HepG2 (cell line): ENCODE results near the gene PCGF2. TPM values are rescaled to one million over a fixed set of nuclear protein-coding genes. Genes with fewer than 3 reads are reported as not detected.

Experiments
- ATF7-NPFF ChIP-seq: sonication (generic); formaldehyde crosslinking; IDR thresholded peaks from 2 replicates; pipeline ENCODE4 v1.8.1; 2023; ENCODE audit warnings: mild to moderate bottlenecking, low read depth, missing genetic modification reagents, moderate library complexity
- CEBPZ ChIP-seq: IDR thresholded peaks from 2 replicates; pipeline ENCODE4 v1.6.1; 2012; ENCODE audit warnings: low read length, improper control_type of control experiment
- ERF ChIP-seq: IDR thresholded peaks from 2 replicates; pipeline ENCODE4 v1.6.1; 2018; ENCODE audit warnings: missing biosample characterization, missing genetic modification reagents
- FOSL2 ChIP-seq: sonication (generic); formaldehyde crosslinking; IDR thresholded peaks from 2 replicates; pipeline ENCODE4 v1.4.0; 2020; ENCODE audit warnings: missing genetic modification reagents
- HNF1B ChIP-seq: sonication (generic); formaldehyde crosslinking; IDR thresholded peaks from 2 replicates; pipeline ENCODE4 v1.5.1; 2020; ENCODE audit warnings: mild to moderate bottlenecking, moderate library complexity, missing genetic modification reagents
- IRX3 ChIP-seq: sonication (generic); formaldehyde crosslinking; IDR thresholded peaks from 2 replicates; pipeline ENCODE4 v1.8.1; 2023; ENCODE audit warnings: mild to moderate bottlenecking, low read depth, missing genetic modification reagents, borderline replicate concordance
- JARID2 ChIP-seq: sonication (generic); formaldehyde crosslinking; IDR thresholded peaks from 2 replicates; pipeline ENCODE4 v1.8.1; 2023; ENCODE audit warnings: missing genetic modification reagents, inconsistent platforms; ENCODE audit not compliant: insufficient replicate concordance
- KLF12 ChIP-seq: sonication (generic); formaldehyde crosslinking; IDR thresholded peaks from 2 replicates; pipeline ENCODE4 v1.4.0; 2020; ENCODE audit warnings: missing genetic modification reagents, borderline replicate concordance
- MAFG ChIP-seq: sonication (generic); formaldehyde crosslinking; IDR thresholded peaks from 2 replicates; pipeline ENCODE4 v1.5.1; 2020; ENCODE audit warnings: mild to moderate bottlenecking, missing genetic modification reagents
- MAX ChIP-seq: IDR thresholded peaks from 2 replicates; pipeline ENCODE4 v1.6.1; 2012; ENCODE audit warnings: inconsistent platforms
- NR2C2 ChIP-seq: sonication (generic); formaldehyde crosslinking; IDR thresholded peaks from 2 replicates; pipeline ENCODE4 v1.4.0; 2020; ENCODE audit warnings: missing genetic modification reagents, mild to moderate bottlenecking, moderate library complexity, borderline replicate concordance
- NR2F6 ChIP-seq, 2 experiments: IDR thresholded peaks; 2 replicates each; pipeline ENCODE4 v1.6.1; 2016; ENCODE audit warnings: antibody characterized with exemption in 1 of 2, mild to moderate bottlenecking in 1 of 2
- SMAD9 ChIP-seq: sonication (generic); formaldehyde crosslinking; IDR thresholded peaks from 2 replicates; pipeline ENCODE4 v1.5.1; 2020; ENCODE audit warnings: mild to moderate bottlenecking, missing genetic modification reagents
- THAP11 ChIP-seq: IDR thresholded peaks from 2 replicates; pipeline ENCODE4 v1.6.1; 2016; ENCODE audit warnings: missing biosample characterization, missing genetic modification reagents
- ZNF207 ChIP-seq: fragments of 450-650 bp; IDR thresholded peaks from 2 replicates; pipeline ENCODE4 v1.6.1; 2016; ENCODE audit warnings: antibody characterized with exemption, borderline replicate concordance
- ZNF24 ChIP-seq: fragments of 450-650 bp; IDR thresholded peaks from 2 replicates; pipeline ENCODE4 v1.6.1; 2017; ENCODE audit warnings: antibody characterized with exemption, mild to moderate bottlenecking
- ZNF614 ChIP-seq: IDR thresholded peaks from 2 replicates; pipeline ENCODE4 v1.6.1; 2018; ENCODE audit warnings: missing biosample characterization, missing genetic modification reagents, inconsistent platforms, borderline replicate concordance
- ZNF749 ChIP-seq: sonication (generic); formaldehyde crosslinking; IDR thresholded peaks from 2 replicates; pipeline ENCODE4 v1.8.0; 2022; ENCODE audit warnings: mild to moderate bottlenecking, missing genetic modification reagents, moderate library complexity, borderline replicate concordance
- ZNF816 ChIP-seq: sonication (generic); formaldehyde crosslinking; IDR thresholded peaks from 2 replicates; pipeline ENCODE4 v1.8.0; 2022; ENCODE audit warnings: missing genetic modification reagents, mild to moderate bottlenecking, borderline replicate concordance
- polyA plus RNA-seq, 8 experiments: library from polyadenylated mRNA; depleted of rRNA in 3 of 8; stranded (reverse) in 7 of 8; unstranded in 1 of 8; fragments of >200 nt; fragmentation: Illumina TruSeq in 4 of 8; extraction: Trizol in 4 of 8; gene quantifications; 2 replicates each; pipeline versions ENCODE4 v1.2.1 to v1.2.3, GENCODE V29; 2011 to 2016; ENCODE audit warnings: low read depth in 4 of 8, missing spikeins in 1 of 8, mixed read lengths in 1 of 8; ENCODE audit not compliant: insufficient read depth in 1 of 8
- total RNA-seq, 5 experiments: library from RNA; depleted of rRNA; stranded (reverse); fragments of >200 nt; fragmentation: Illumina TruSeq; extraction: Trizol; gene quantifications; 2 replicates each; pipeline ENCODE4 v1.2.3, GENCODE V29; 2016; ENCODE audit warnings: low read depth in 1 of 5
- TF ChIP-seq, protein P1 (sequence below), 2 experiments: sonication (generic) in 1 of 2; formaldehyde crosslinking in 1 of 2; IDR thresholded peaks; 2 replicates each; pipeline versions ENCODE4 v1.4.0 to v1.6.1; 2016 to 2020; ENCODE audit warnings: borderline replicate concordance in 1 of 2, low read depth in 1 of 2, mild to moderate bottlenecking in 1 of 2, missing genetic modification reagents in 1 of 2

The PCGF2 gene
- total and polyA plus RNA-seq, 2 of the 13 experiments (the other 11 are each of a cell fraction or from before 2014, with no cell fraction given), result 11.6 to 29.4 TPM

DNA sequence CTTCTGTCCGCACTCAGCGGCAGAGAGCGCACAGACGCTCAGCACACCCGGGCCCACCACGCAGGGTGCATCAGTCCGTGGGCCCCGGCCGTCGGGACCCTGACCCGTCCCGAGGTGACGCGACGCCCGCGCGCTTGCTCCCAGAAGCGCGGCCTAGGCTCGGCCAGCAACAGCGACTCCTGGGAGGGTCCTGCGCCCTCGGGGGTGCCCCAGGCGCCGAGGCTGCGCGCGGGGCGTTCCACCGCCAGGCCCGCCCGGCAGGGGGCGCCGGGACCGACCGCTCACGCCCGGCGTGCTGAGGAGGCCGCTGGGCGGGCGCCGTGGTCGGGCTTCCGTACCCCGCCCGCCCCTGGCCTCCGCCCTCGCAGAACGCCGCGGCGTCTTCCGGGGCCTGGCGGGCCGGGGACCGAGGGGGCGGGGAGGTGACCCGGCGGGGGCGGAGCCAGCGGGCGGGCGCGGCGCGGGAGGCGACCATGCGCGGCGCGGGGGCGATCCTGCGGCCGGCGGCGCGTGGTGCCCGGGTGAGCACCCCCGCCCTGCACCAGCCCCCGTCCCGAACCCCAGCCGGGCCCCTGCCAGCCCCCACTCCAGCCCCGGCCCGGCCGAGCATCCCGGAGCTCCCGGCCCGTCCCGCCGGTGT lies 18.1 kb downstream of the PCGF2 start, which contains the start of gene CISD3 (continued):
- peak; percentile 23; the same call in 1 of the 2 replicates for TF ChIP-seq ZNF816 (CRISPR knock-in tag)
- peak; percentile 75 for TF ChIP-seq ATF7-NPFF (CRISPR knock-in tag)
- no peak for TF ChIP-seq HNF1B (CRISPR knock-in tag)
- TF ChIP-seq ZNF207, result no peak
- TF ChIP-seq KLF12 (CRISPR knock-in tag), result peak; percentile 77
- no peak for TF ChIP-seq SMAD9 (CRISPR knock-in tag)
- TF ChIP-seq ZNF24, result peak; percentile 61; the same call in 1 of the 2 replicates
- no peak for TF ChIP-seq FOSL2 (CRISPR knock-in tag)
- TF ChIP-seq CEBPZ, result no peak
- TF ChIP-seq ZNF614 (CRISPR knock-in tag), result no peak; the same call in 1 of the 2 replicates
- peak; percentile 85 for TF ChIP-seq JARID2 (CRISPR knock-in tag)
- TF ChIP-seq IRX3 (CRISPR knock-in tag), result no peak
- no peak for TF ChIP-seq NR2F6 (IDR thresholded peaks at IDR 0.05)
- no peak for TF ChIP-seq NR2F6 (CRISPR knock-in tag; IDR thresholded peaks at IDR 0.05)
- TF ChIP-seq, protein P1, sequence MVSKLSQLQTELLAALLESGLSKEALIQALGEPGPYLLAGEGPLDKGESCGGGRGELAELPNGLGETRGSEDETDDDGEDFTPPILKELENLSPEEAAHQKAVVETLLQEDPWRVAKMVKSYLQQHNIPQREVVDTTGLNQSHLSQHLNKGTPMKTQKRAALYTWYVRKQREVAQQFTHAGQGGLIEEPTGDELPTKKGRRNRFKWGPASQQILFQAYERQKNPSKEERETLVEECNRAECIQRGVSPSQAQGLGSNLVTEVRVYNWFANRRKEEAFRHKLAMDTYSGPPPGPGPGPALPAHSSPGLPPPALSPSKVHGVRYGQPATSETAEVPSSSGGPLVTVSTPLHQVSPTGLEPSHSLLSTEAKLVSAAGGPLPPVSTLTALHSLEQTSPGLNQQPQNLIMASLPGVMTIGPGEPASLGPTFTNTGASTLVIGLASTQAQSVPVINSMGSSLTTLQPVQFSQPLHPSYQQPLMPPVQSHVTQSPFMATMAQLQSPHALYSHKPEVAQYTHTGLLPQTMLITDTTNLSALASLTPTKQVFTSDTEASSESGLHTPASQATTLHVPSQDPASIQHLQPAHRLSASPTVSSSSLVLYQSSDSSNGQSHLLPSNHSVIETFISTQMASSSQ (IDR thresholded peaks at IDR 0.05; ENCODE audit: low read depth), result no peak
- TF ChIP-seq, protein P1 (CRISPR knock-in tag; IDR thresholded peaks at IDR 0.05; ENCODE audit: borderline replicate concordance), result no peak
- peak; percentile 69; the same call in 1 of the 2 replicates for TF ChIP-seq MAX
- TF ChIP-seq ERF (CRISPR knock-in tag), result peak; percentile 58
- TF ChIP-seq NR2C2 (CRISPR knock-in tag), result no peak
- no peak for TF ChIP-seq MAFG (CRISPR knock-in tag)
- peak; percentile 60; the same call in 1 of the 2 replicates for TF ChIP-seq THAP11 (CRISPR knock-in tag)
- TF ChIP-seq ZNF749 (CRISPR knock-in tag), result peak; percentile 28; the same call in 1 of the 2 replicates
